ENCODE measurements around the gene CR2.

The CR2 gene

GRCh38 chr1:207461649-207462048, 7.5 kb downstream of the CR2 start:
- Histone ChIP-seq H3K27ac (no peak overlapping the region), H3K4me3 (no peak overlapping the region), H3K9me3 (ENCODE audit: low read depth, low read length) (no peaks in the 10 kb centered on the region), H3K9ac (ENCODE audit: insufficient read length) (no peak overlapping the region), H3K36me3 (ENCODE audit: insufficient read depth, low read length) (no peaks in the 10 kb centered on the region)
- TF ChIP-seq POLR2AphosphoS5 (IDR thresholded peaks at IDR 0.05; ENCODE audit: borderline replicate concordance, low read depth, low read length) (no peak), EZH2 (IDR thresholded peaks at IDR 0.05) (no peak), FOXP2 (optimal IDR thresholded peaks at IDR 0.05; ENCODE audit: control extremely low read depth, extremely low read length, insufficient read depth) (no peak)
- no peak for DNase-seq (ENCODE audit: low read depth, low spot score)

GRCh38 chr1:207462535-207462934, 8.4 kb downstream of the CR2 start:
- Histone ChIP-seq H3K9ac (ENCODE audit: insufficient read length) (no peak overlapping the region), H3K36me3 (ENCODE audit: insufficient read depth, low read length) (no peaks in the 10 kb centered on the region), H3K9me3 (ENCODE audit: low read depth, low read length) (no peaks in the 10 kb centered on the region), H3K27ac (no peak overlapping the region), H3K4me3 (no peak overlapping the region)
- TF ChIP-seq EZH2 (IDR thresholded peaks at IDR 0.05) (no peak), FOXP2 (optimal IDR thresholded peaks at IDR 0.05; ENCODE audit: control extremely low read depth, extremely low read length, insufficient read depth) (no peak), POLR2AphosphoS5 (IDR thresholded peaks at IDR 0.05; ENCODE audit: borderline replicate concordance, low read depth, low read length) (no peak)
- DNase-seq (ENCODE audit: low read depth, low spot score), result no peak

DNA sequence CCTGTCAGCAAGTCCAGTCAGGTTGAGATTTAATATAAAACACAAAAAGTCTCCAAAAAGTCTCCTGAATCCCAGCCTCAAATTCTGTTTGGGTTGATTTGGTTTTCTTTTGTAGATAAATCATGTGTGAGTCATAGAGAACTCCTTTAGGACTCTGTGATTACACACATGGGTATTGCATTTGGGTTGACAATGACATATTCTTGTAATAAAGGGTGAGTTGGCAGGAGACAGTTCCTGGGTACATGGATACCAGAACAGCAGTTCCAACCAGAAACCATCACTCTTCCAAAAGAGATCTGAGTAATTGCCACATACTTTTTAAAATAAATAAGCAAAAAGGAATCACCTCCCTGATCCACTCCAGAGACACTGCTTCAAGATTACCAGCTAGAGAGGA, 8.9 kb downstream of the CR2 start:
- no peak overlapping the region for H3K4me3 ChIP-seq
- TF ChIP-seq EZH2 (IDR thresholded peaks at IDR 0.05), result no peak
- TF ChIP-seq FOXP2 (optimal IDR thresholded peaks at IDR 0.05; ENCODE audit: control extremely low read depth, extremely low read length, insufficient read depth), result no peak
- TF ChIP-seq POLR2AphosphoS5 (IDR thresholded peaks at IDR 0.05; ENCODE audit: borderline replicate concordance, low read depth, low read length), result no peak
- DNase-seq (ENCODE audit: low read depth, low spot score), result no peak
- H3K27ac ChIP-seq, result no peak overlapping the region
- H3K9me3 ChIP-seq (ENCODE audit: low read depth, low read length), result no peaks in the 10 kb centered on the region
- no peaks in the 10 kb centered on the region for H3K36me3 ChIP-seq (ENCODE audit: insufficient read depth, low read length)
- no peak overlapping the region for H3K9ac ChIP-seq (ENCODE audit: insufficient read length)

DNA sequence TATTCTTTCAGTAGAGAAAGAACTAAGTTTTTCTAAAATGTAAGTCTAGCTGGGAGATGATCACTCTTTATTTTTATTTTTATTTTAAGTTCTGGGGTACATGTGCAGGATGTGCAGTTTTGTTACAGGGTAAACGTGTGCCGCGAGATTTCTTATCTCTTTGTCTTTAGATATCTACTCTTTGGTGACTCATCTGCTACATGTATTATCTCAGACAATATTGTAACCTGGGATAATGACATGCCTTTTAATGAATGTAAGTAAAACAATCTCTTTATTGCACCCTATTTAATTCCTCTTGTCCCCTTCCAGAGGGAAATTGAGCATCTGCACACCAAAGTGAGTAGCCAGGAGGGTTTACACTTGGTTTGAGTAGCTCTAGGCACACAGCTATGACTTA, 9.4 kb downstream of the CR2 start:
- Histone ChIP-seq H3K9ac (ENCODE audit: insufficient read length) (no peak overlapping the region), H3K36me3 (ENCODE audit: insufficient read depth, low read length) (no peaks in the 10 kb centered on the region), H3K9me3 (ENCODE audit: low read depth, low read length) (no peaks in the 10 kb centered on the region), H3K4me3 (no peak overlapping the region), H3K27ac (no peak overlapping the region)
- no peak for DNase-seq (ENCODE audit: low read depth, low spot score)
- TF ChIP-seq POLR2AphosphoS5 (IDR thresholded peaks at IDR 0.05; ENCODE audit: borderline replicate concordance, low read depth, low read length), result no peak
- no peak for TF ChIP-seq EZH2 (IDR thresholded peaks at IDR 0.05)
- TF ChIP-seq FOXP2 (optimal IDR thresholded peaks at IDR 0.05; ENCODE audit: control extremely low read depth, extremely low read length, insufficient read depth), result no peak

DNA sequence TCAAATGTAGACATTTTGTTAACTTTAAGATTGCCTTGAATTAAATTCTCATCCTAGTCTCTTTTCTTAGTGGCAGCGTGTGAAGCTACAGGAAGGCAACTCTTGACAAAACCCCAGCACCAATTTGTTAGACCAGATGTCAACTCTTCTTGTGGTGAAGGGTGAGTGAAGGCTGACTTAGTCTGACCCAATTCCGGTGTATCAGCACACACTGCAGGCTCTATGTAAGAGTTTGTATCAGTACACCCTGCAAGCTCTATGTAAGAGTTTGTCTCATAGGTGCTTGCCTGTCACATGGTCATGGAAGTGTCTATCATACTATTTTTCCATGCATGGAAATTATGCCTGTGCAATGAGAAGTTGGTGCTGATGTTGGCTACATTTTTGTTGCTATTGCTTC, 16.8 kb downstream of the CR2 start:
- Histone ChIP-seq H3K36me3 (ENCODE audit: insufficient read depth, low read length) (no peaks in the 10 kb centered on the region), H3K4me3 (no peak overlapping the region), H3K27ac (no peak overlapping the region), H3K9ac (ENCODE audit: insufficient read length) (no peak overlapping the region), H3K9me3 (ENCODE audit: low read depth, low read length) (no peaks in the 10 kb centered on the region)
- TF ChIP-seq FOXP2 (optimal IDR thresholded peaks at IDR 0.05; ENCODE audit: control extremely low read depth, extremely low read length, insufficient read depth), result no peak
- TF ChIP-seq POLR2AphosphoS5 (IDR thresholded peaks at IDR 0.05; ENCODE audit: borderline replicate concordance, low read depth, low read length), result no peak
- no peak for TF ChIP-seq EZH2 (IDR thresholded peaks at IDR 0.05)
- DNase-seq (ENCODE audit: low read depth, low spot score), result no peak

DNA sequence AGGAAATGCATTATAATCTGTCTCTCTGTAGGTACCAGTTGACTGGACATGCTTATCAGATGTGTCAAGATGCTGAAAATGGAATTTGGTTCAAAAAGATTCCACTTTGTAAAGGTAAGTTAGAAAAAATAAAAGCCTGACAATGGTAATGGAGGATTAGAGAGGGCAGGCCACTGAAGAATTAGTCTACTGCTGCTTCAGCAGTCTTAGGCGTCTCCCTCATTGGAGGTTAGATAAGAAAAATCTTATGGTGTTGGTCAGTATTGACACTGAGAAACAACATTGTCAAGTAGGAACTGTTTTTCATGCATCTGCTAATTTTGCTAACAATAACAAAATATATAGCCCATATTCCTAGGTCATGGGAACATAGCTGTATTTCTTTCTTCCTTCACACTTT, 20.1 kb downstream of the CR2 start:
- Histone ChIP-seq H3K4me3 (no peak overlapping the region), H3K9me3 (ENCODE audit: low read depth, low read length) (no peaks in the 10 kb centered on the region), H3K36me3 (ENCODE audit: insufficient read depth, low read length) (no peaks in the 10 kb centered on the region), H3K27ac (no peak overlapping the region), H3K9ac (ENCODE audit: insufficient read length) (no peak overlapping the region)
- DNase-seq (ENCODE audit: low read depth, low spot score), result no peak
- TF ChIP-seq POLR2AphosphoS5 (IDR thresholded peaks at IDR 0.05; ENCODE audit: borderline replicate concordance, low read depth, low read length), result no peak
- TF ChIP-seq EZH2 (IDR thresholded peaks at IDR 0.05), result no peak
- TF ChIP-seq FOXP2 (optimal IDR thresholded peaks at IDR 0.05; ENCODE audit: control extremely low read depth, extremely low read length, insufficient read depth), result no peak

GRCh38 chr1:207486198-207486597, 32.1 kb downstream of the CR2 start:
- TF ChIP-seq EZH2 (IDR thresholded peaks at IDR 0.05) (no peak), FOXP2 (optimal IDR thresholded peaks at IDR 0.05; ENCODE audit: control extremely low read depth, extremely low read length, insufficient read depth) (no peak), POLR2AphosphoS5 (IDR thresholded peaks at IDR 0.05; ENCODE audit: borderline replicate concordance, low read depth, low read length) (no peak)
- Histone ChIP-seq H3K4me3 (no peak overlapping the region), H3K9ac (ENCODE audit: insufficient read length) (no peak overlapping the region), H3K36me3 (ENCODE audit: insufficient read depth, low read length) (no peaks in the 10 kb centered on the region), H3K27ac (no peak overlapping the region), H3K9me3 (ENCODE audit: low read depth, low read length) (no peaks in the 10 kb centered on the region)
- DNase-seq (ENCODE audit: low read depth, low spot score), result no peak

GRCh38 chr1:207487636-207488035, 33.5 kb downstream of the CR2 start:
- Histone ChIP-seq H3K9me3 (ENCODE audit: low read depth, low read length) (no peaks in the 10 kb centered on the region), H3K4me3 (no peak overlapping the region), H3K27ac (no peak overlapping the region), H3K36me3 (ENCODE audit: insufficient read depth, low read length) (no peaks in the 10 kb centered on the region), H3K9ac (ENCODE audit: insufficient read length) (no peak overlapping the region)
- DNase-seq (ENCODE audit: low read depth, low spot score), result no peak
- TF ChIP-seq POLR2AphosphoS5 (IDR thresholded peaks at IDR 0.05; ENCODE audit: borderline replicate concordance, low read depth, low read length), result no peak
- no peak for TF ChIP-seq EZH2 (IDR thresholded peaks at IDR 0.05)
- TF ChIP-seq FOXP2 (optimal IDR thresholded peaks at IDR 0.05; ENCODE audit: control extremely low read depth, extremely low read length, insufficient read depth), result no peak

DNA sequence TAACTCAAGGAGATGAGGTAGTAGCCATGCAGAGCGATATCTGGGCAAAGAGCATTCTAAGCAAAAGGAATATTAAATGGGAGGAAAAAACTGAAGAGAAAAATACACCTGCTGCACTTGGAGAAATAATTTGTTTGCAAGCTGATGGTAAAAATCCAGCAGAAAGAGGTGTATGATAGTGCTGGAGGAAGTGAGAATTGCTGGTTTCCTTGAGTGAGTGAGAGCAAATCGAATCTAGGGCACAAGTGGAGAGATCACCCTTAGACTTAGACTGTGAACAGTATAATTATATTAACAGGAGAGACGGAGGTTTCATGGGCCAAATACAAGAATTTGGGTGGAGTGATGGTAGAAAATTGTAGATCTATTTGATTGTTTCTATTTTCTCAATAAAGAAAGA, 39.1 kb downstream of the CR2 start:
- H3K36me3 ChIP-seq (ENCODE audit: insufficient read depth, low read length), result no peaks in the 10 kb centered on the region
- H3K4me3 ChIP-seq, result no peak overlapping the region
- H3K9ac ChIP-seq (ENCODE audit: insufficient read length), result no peak overlapping the region
- H3K9me3 ChIP-seq (ENCODE audit: low read depth, low read length), result no peaks in the 10 kb centered on the region
- TF ChIP-seq FOXP2 (optimal IDR thresholded peaks at IDR 0.05; ENCODE audit: control extremely low read depth, extremely low read length, insufficient read depth), result no peak
- TF ChIP-seq EZH2 (IDR thresholded peaks at IDR 0.05), result no peak
- TF ChIP-seq POLR2AphosphoS5 (IDR thresholded peaks at IDR 0.05; ENCODE audit: borderline replicate concordance, low read depth, low read length), result no peak
- no peak overlapping the region for H3K27ac ChIP-seq
- DNase-seq (ENCODE audit: low read depth, low spot score), result no peak
